Trophoblast cell (in vitro differentiated cells and primary cell): ENCODE measurements around the gene MFRP.

ENCODE experiments used
- DNase-seq, 2 donors: peaks; one replicate each; pipeline ENCODE4 v3.0.0-alpha.2; 2016
- H2AFZ ChIP-seq: 2 replicates; pipeline ENCODE4 v1.6.1; 2013; ENCODE audit warnings: low read length, moderate library complexity, mild to moderate bottlenecking; ENCODE audit not compliant: insufficient read depth, poor library complexity
- H2AK5ac ChIP-seq: 2 replicates; pipeline ENCODE4 v1.6.1; 2013; ENCODE audit warnings: mild to moderate bottlenecking, low read length
- H2BK120ac ChIP-seq: 2 replicates; pipeline ENCODE4 v1.6.1; 2013; ENCODE audit warnings: low read length, mild to moderate bottlenecking, moderate library complexity; ENCODE audit not compliant: insufficient read depth, poor library complexity
- H2BK12ac ChIP-seq: 2 replicates; pipeline ENCODE4 v1.6.1; 2013; ENCODE audit warnings: mild to moderate bottlenecking, low read length, moderate library complexity
- H2BK5ac ChIP-seq: 2 replicates; pipeline ENCODE4 v1.6.1; 2013; ENCODE audit warnings: low read length, low read depth, moderate library complexity, mild to moderate bottlenecking; ENCODE audit not compliant: poor library complexity
- H3K14ac ChIP-seq: 2 replicates; pipeline ENCODE4 v1.6.1; 2013; ENCODE audit warnings: mild to moderate bottlenecking, low read length
- H3K18ac ChIP-seq: 2 replicates; pipeline ENCODE4 v1.6.1; 2013; ENCODE audit warnings: mild to moderate bottlenecking, low read length
- H3K23ac ChIP-seq: 2 replicates; pipeline ENCODE4 v1.6.1; 2013; ENCODE audit warnings: low read length
- H3K27ac ChIP-seq: 2 replicates; pipeline ENCODE4 v1.5.1; 2013; ENCODE audit warnings: low read depth, mild to moderate bottlenecking, inconsistent platforms, low read length, moderate library complexity
- H3K27me3 ChIP-seq: 2 replicates; pipeline ENCODE4 v1.6.1; 2013; ENCODE audit warnings: inconsistent platforms, mild to moderate bottlenecking, low read length, moderate library complexity; ENCODE audit not compliant: insufficient read depth
- H3K36me3 ChIP-seq, 2 experiments: 1 replicate in 1 of 2; 2 replicates in 1 of 2; pipeline ENCODE4 v1.6.1; 2013; ENCODE audit warnings: low read length in 2 of 2, mild to moderate bottlenecking in 2 of 2, moderate library complexity in 1 of 2; ENCODE audit not compliant: insufficient read depth in 2 of 2, control insufficient read depth in 1 of 2
- H3K4ac ChIP-seq: 2 replicates; pipeline ENCODE4 v1.6.1; 2013; ENCODE audit warnings: low read depth, mild to moderate bottlenecking, low read length, moderate library complexity
- H3K4me1 ChIP-seq, 2 experiments: 1 replicate in 1 of 2; 2 replicates in 1 of 2; pipeline ENCODE4 v1.6.1; 2013; ENCODE audit warnings: low read length in 2 of 2, mild to moderate bottlenecking in 2 of 2, moderate library complexity in 1 of 2; ENCODE audit not compliant: insufficient read depth in 2 of 2, control insufficient read depth in 1 of 2
- H3K4me2 ChIP-seq: 2 replicates; pipeline ENCODE4 v1.6.1; 2013; ENCODE audit warnings: inconsistent platforms, mild to moderate bottlenecking, low read length, moderate library complexity
- H3K4me3 ChIP-seq: 2 replicates; pipeline ENCODE4 v1.5.1; 2013; ENCODE audit warnings: mild to moderate bottlenecking, low read depth, low read length, inconsistent platforms
- H3K79me1 ChIP-seq: one replicate; pipeline ENCODE4 v1.6.1; 2013; ENCODE audit warnings: low read length
- H3K79me2 ChIP-seq: 2 replicates; pipeline ENCODE4 v1.6.1; 2013; ENCODE audit warnings: low read length, mild to moderate bottlenecking; ENCODE audit not compliant: control insufficient read depth, insufficient read depth, poor library complexity
- H3K9ac ChIP-seq: 2 replicates; pipeline ENCODE4 v1.6.1; 2013; ENCODE audit warnings: mild to moderate bottlenecking, low read length
- H3K9me3 ChIP-seq: 2 replicates; pipeline ENCODE4 v1.6.1; 2013; ENCODE audit warnings: low read depth, mild to moderate bottlenecking, control low read depth, inconsistent platforms, low read length; ENCODE audit not compliant: insufficient read depth
- H4K12ac ChIP-seq: 2 replicates; pipeline ENCODE4 v1.6.1; 2013; ENCODE audit warnings: low read depth, mild to moderate bottlenecking, low read length, moderate library complexity
- H4K8ac ChIP-seq: 2 replicates; pipeline ENCODE4 v1.6.1; 2013; ENCODE audit warnings: low read depth, mild to moderate bottlenecking, low read length, moderate library complexity
- H4K91ac ChIP-seq: one replicate; pipeline ENCODE4 v1.6.1; 2013; ENCODE audit warnings: low read depth, mild to moderate bottlenecking, low read length, moderate library complexity
- WGBS: extraction: QIAGEN DNeasy Blood & Tissue Kit; methylation state at CpG from one replicate; pipeline ENCODE4 v1.1.7; 2013; ENCODE audit warnings: missing lambda C conversion rate; ENCODE audit not compliant: insufficient read length, insufficient coverage; ENCODE audit errors: extremely low coverage; 5-methylcytosine and 5-hydroxymethylcytosine counted together

MFRP gene

GRCh38 chr11:119380827-119381180 is 34.3 kb upstream of the MFRP start:
- Histone ChIP-seq H2BK12ac (no peak overlapping the region), H2BK5ac (no peak overlapping the region), H3K4me3 (no peak overlapping the region), H3K23ac (no peak overlapping the region), H4K12ac (no peak overlapping the region), H3K18ac (no peak overlapping the region), H3K36me3 (no peaks in the 10 kb centered on the region), H3K4me2 (peak overlapping the region; percentile 83), H3K79me1 (no peaks in the 10 kb centered on the region), H2BK120ac (no peak overlapping the region), H3K27me3 (no peaks in the 10 kb centered on the region), H4K91ac (no peak overlapping the region), H2AK5ac (no peak overlapping the region), H3K9ac (no peak overlapping the region), H3K79me2 (no peaks in the 10 kb centered on the region), H3K27ac (no peak overlapping the region), H3K9me3 (no peaks in the 10 kb centered on the region), H3K14ac (no peak overlapping the region), H3K4ac (no peak overlapping the region), H3K4me1 (peaks cover 16 to 21% of the 10 kb centered on the region in 2 experiments), H2AFZ (peak overlapping the region; percentile 20), H4K8ac (no peak overlapping the region)
- no peak for DNase-seq
- no CpG with 5 or more reads among the region's 10 CpGs for WGBS

GRCh38 chr11:119380160-119380826 is 33.8 kb upstream of the MFRP start:
- DNase-seq = no peak
- Histone ChIP-seq H2BK12ac (no peak overlapping the region), H3K4ac (no peak overlapping the region), H2AK5ac (no peak overlapping the region), H3K9ac (no peak overlapping the region), H3K4me3 (no peak overlapping the region), H3K27ac (no peak overlapping the region), H3K23ac (no peak overlapping the region), H3K9me3 (no peaks in the 10 kb centered on the region), H3K4me2 (peak overlapping the region; percentile 83), H3K27me3 (no peaks in the 10 kb centered on the region), H4K91ac (no peak overlapping the region), H2BK5ac (no peak overlapping the region), H4K12ac (no peak overlapping the region), H2BK120ac (no peak overlapping the region), H3K4me1 (peaks cover 16 to 21% of the 10 kb centered on the region in 2 experiments), H3K14ac (no peak overlapping the region), H3K18ac (no peak overlapping the region), H4K8ac (no peak overlapping the region), H3K79me1 (no peaks in the 10 kb centered on the region), H3K79me2 (no peaks in the 10 kb centered on the region), H2AFZ (no peak overlapping the region), H3K36me3 (no peaks in the 10 kb centered on the region)
- no CpG with 5 or more reads among the region's 13 CpGs for WGBS

DNA sequence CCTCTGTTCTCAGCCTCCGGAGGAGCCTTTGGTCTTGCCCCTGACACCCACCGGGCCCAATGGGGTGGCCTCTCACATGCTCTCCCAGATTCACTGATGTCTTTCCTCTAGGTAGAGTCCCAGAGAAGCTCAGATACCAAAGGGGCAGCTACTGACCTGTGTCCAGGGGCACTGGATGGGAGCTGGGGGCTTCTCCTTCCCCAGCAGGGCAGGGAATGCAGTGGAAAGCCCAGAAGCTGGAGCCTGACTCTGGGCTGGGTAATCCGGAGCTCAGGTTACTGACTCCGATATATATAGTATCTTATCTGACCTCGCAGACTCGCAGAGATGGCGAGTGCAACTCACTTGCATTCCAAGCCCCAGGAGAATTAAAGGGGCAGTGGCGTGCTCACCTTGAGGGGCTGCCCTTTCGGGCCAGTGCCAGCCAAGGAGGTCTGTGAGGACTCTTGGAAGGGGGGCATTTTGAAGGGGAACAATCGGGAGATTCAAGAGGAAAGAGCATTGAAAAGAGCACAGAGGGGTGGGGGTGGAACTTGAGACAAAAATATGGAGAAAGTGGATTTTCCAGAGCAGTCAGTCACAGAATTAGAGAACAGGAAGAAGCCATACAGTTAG is 32.5 kb upstream of the MFRP start:
- Histone ChIP-seq H3K79me2 (no peaks in the 10 kb centered on the region), H4K12ac (no peak overlapping the region), H2BK120ac (no peak overlapping the region), H2AK5ac (no peak overlapping the region), H4K8ac (no peak overlapping the region), H3K4me1 (peaks cover 16 to 21% of the 10 kb centered on the region in 2 experiments), H2AFZ (no peak overlapping the region), H3K9me3 (no peaks in the 10 kb centered on the region), H3K4ac (no peak overlapping the region), H2BK12ac (no peak overlapping the region), H3K18ac (no peak overlapping the region), H3K9ac (no peak overlapping the region), H3K27ac (no peak overlapping the region), H3K4me3 (no peak overlapping the region), H3K4me2 (peak overlapping the region; percentile 17), H3K27me3 (no peaks in the 10 kb centered on the region), H4K91ac (no peak overlapping the region), H2BK5ac (no peak overlapping the region), H3K79me1 (no peaks in the 10 kb centered on the region), H3K14ac (no peak overlapping the region), H3K23ac (no peak overlapping the region), H3K36me3 (no peaks in the 10 kb centered on the region)
- WGBS = no CpG with 5 or more reads among the region's 10 CpGs
- DNase-seq = no peak

DNA sequence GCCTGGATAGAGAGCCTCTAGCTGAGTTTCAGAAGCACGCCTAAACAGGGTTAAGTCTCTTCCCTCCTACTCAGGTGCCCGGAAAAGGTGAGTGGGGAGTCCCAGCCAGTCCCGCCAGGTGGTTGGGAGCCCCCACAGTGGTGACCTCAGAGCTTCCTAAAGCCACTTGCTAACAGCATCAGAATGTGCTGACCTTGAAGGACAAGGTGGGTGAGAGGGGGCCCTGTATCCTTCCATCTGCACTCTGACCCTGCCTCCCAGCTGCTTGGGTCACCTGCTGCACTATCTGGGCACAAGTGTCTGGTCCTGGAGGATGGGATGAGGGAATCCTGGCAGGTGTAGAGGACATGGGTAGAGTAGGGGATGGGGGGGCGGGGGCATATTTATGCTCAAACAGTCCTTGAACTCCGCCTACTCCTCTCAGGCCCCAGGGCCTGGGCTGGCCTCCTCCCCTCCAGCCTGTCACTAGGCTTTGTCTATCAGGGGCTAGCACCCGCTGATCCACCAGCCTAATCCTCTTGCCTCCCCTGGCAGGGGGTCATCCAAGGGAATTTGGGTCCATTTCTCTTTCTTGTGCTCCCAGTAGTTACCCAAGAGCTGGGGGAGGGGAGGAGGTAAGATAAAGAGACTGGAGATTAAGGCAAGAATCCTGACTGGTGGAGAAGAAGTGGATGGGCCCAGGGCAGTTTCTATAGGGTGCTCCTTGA is 31.6 kb upstream of the MFRP start:
- no peak for DNase-seq
- H3K79me2 ChIP-seq = no peaks in the 10 kb centered on the region

More for the DNA sequence above, 31.6 kb upstream of the MFRP start:
- Histone ChIP-seq H3K27ac (no peak overlapping the region), H2BK12ac (no peak overlapping the region), H3K9me3 (no peaks in the 10 kb centered on the region), H3K4me2 (no peak overlapping the region), H4K8ac (no peak overlapping the region), H3K9ac (no peak overlapping the region), H3K79me1 (no peaks in the 10 kb centered on the region), H3K23ac (no peak overlapping the region), H2AFZ (no peak overlapping the region), H3K18ac (no peak overlapping the region), H4K12ac (no peak overlapping the region), H3K4me1 (peaks cover 16 to 21% of the 10 kb centered on the region in 2 experiments), H3K4ac (no peak overlapping the region), H3K27me3 (no peaks in the 10 kb centered on the region), H2BK5ac (no peak overlapping the region), H3K4me3 (no peak overlapping the region), H2BK120ac (no peak overlapping the region), H3K36me3 (no peaks in the 10 kb centered on the region), H2AK5ac (no peak overlapping the region), H4K91ac (no peak overlapping the region), H3K14ac (no peak overlapping the region)
- no CpG with 5 or more reads among the region's 6 CpGs for WGBS
